Measurements from ENCODE around the gene RASAL1.

DNA sequence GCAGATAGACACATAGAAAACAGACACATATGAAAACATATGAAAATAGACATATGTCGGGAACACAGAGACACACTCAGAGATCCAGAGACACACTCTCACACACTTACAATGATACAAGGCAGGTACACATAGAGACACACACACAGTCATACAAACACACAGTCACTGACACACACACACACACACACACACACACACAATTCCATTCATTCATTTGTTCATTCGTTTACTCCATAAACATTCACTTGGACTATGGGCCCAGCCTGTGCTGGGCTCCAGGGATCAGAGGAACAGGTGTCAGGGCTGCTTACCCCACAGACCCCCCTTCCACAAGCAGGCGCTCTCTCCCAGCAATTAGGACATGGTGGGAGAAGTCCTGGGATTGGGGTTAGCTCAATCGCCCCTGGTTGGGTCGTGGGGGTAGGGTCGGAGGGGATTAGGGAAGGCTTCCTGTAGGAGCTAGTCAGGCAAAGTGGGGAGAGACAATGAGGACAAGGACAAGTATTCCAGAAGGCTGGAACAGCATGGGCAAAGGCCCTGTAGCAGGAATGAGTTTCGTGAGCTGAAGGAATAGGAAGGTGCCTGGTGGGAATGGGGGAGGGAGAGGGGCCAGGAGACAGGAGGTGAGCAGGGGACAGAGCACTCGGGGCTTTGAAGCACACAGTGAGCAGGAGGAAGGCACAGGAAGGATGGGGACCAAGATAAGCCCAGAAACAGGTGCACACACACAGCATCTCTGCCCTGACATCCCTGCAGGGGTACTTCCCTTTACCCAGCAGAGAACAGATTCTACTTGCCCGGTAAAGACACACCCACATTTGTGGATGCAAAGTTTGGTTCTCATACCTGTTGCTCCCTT lies 6.5 kb downstream of the RASAL1 start:
- TF ChIP-seq, protein P1, sequence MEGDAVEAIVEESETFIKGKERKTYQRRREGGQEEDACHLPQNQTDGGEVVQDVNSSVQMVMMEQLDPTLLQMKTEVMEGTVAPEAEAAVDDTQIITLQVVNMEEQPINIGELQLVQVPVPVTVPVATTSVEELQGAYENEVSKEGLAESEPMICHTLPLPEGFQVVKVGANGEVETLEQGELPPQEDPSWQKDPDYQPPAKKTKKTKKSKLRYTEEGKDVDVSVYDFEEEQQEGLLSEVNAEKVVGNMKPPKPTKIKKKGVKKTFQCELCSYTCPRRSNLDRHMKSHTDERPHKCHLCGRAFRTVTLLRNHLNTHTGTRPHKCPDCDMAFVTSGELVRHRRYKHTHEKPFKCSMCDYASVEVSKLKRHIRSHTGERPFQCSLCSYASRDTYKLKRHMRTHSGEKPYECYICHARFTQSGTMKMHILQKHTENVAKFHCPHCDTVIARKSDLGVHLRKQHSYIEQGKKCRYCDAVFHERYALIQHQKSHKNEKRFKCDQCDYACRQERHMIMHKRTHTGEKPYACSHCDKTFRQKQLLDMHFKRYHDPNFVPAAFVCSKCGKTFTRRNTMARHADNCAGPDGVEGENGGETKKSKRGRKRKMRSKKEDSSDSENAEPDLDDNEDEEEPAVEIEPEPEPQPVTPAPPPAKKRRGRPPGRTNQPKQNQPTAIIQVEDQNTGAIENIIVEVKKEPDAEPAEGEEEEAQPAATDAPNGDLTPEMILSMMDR (conservative IDR thresholded peaks at IDR 0.05 in 1 of 2, IDR thresholded peaks at IDR 0.05 in 1 of 2; ENCODE audit: extremely low read depth in 1 of 2, insufficient read depth in 1 of 2, low read depth in 1 of 2, low read length in 2 of 2) = no peak
- TF ChIP-seq EZH2 (IDR thresholded peaks at IDR 0.05; ENCODE audit: borderline replicate concordance, low read length) = no peak
